OCI-M1 (cell line): Measurements from ENCODE around the gene FAM53C.
"Not testable (repeated sequence)": the region's sequence is repeated elsewhere in the genome, so short reads cannot be mapped to it uniquely, and the experiment has no call there.

Source experiments
- DNase-seq: peaks from one replicate; lab custom pipeline; 2025; lab: John Stamatoyannopoulos, UW

The FAM53C gene

GRCh38 chr5:138351517-138351916 lies 13.5 kb downstream of the FAM53C start:
- DNase-seq, result peak; percentile 30

DNA sequence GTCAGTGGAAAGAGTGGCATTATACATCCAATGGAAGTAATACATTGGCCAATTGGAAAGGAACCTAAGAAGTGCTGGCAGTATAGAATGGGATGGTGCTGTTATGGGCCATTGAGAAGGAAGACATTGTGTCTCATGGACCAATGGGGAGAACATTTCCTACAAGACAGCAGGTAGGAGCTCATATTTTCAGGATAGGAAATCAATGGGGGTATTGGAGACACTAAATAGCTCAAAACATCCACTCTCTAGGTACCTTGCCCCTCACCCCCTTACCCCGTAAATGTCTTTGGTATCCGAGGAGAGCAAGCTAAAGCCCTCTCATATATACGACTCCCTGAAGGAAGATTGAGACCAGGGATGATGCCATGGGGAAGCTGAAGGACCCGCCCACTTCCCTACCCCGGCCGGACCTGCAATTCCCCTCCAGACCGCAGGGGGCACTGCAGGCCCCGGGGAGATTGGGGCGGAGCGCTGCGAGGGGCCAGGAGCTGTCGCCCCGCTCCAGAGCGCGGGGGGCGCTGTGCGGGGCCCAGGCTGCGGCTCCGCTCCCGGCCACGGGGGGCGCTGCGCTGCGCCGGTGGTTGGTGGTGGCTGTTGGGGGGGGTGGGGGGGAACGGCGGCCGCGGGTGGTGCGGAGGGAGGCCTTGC lies 14.1 kb downstream of the FAM53C start, which contains the start of gene KDM3B:
Gene KDM3B (plus strand): TSS at position 615 of the 651 bp plus-strand sequence. CDS start 111 bp downstream, outside the sequence.
- DNase-seq, result peak; percentile 97

DNA sequence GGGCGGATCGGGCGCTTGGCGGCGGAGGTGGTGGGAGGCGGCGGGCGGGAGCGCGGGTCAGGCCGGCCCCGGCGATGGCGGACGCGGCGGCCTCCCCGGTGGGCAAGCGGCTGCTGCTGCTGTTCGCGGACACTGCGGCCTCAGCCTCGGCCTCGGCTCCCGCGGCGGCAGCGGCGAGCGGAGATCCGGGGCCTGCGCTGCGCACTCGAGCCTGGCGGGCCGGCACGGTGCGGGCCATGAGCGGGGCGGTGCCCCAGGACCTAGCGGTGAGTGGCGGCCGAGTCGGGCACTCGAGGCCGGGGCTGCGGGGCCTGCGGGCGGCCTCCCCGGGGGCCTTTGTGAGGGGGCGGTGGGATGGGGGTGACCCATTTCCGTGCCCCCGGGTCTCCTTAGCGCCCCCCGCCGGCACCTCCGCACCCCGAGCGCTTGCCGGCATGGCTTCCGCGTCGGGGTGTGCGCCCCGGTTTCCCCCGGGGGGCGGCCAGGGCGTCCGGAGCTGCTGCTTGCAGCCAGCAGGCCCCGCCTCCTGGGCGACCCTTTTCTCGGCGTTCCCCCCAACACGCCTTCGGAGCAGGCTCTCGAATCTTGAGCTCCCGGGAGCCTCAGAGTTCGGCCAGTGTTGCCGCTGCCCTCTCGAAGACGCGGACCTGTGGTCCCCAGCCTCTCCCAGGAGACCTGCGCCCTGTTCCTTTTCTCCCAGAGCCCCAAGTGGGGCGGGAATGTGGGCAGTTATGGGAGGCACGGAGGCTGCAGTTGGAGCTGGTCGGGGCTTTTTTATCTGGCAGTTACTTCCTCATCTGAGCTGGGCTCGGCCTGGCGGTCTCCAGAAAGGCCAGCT lies 14.9 kb downstream of the FAM53C start:
- DNase-seq, result peak; percentile 88

- DNase-seq, result peak; percentile 83
Observed at GRCh38 chr5:138353560-138354080, 15.6 kb downstream of the FAM53C start.

DNA sequence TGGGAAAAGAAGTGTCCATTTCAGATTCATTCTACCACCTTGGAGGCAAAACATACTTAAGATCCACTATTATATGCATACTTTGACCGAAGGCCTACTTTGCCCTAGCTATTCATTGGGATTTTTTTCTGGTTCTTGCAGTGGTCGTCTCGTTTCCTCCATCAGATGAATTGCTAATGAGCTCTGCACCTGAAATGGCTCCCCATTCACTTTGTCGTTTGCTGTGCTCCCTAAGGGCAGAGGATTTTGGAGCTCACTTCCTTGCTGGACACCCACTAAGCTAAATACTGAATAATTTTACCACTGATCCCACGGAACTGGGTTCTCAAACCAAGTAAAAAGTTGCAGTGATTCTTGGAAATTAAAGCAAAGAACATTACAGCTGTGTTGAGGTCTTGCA lies 16.3 kb downstream of the FAM53C start:
- DNase-seq, result no peak

GRCh38 chr5:138354926-138355378 lies 16.9 kb downstream of the FAM53C start:
- peak; percentile 80 for DNase-seq

DNA sequence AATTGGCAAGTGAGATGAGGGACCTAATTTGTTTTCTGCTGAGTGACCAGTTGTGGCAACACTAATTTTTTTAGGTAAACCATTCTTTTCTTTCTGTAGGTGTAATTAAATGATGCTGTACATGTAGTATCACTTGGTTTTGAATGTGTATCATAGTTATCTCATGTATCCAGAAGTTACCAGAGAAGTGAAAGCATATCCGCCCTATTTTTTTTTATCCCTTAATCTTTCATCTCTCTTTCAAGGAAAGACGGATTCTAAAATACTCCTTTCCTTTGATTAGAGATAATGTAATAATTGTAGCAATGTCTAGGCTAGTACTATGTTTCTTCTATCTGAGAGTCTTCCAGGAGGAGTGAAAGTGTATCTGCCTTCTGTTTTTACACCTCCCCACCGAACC lies 21.6 kb downstream of the FAM53C start:
- peak; percentile 49 for DNase-seq

GRCh38 chr5:138360941-138361452 lies 22.9 kb downstream of the FAM53C start:
- DNase-seq, result no peak

GRCh38 chr5:138364576-138364975 lies 26.5 kb downstream of the FAM53C start:
- no peak for DNase-seq

DNA sequence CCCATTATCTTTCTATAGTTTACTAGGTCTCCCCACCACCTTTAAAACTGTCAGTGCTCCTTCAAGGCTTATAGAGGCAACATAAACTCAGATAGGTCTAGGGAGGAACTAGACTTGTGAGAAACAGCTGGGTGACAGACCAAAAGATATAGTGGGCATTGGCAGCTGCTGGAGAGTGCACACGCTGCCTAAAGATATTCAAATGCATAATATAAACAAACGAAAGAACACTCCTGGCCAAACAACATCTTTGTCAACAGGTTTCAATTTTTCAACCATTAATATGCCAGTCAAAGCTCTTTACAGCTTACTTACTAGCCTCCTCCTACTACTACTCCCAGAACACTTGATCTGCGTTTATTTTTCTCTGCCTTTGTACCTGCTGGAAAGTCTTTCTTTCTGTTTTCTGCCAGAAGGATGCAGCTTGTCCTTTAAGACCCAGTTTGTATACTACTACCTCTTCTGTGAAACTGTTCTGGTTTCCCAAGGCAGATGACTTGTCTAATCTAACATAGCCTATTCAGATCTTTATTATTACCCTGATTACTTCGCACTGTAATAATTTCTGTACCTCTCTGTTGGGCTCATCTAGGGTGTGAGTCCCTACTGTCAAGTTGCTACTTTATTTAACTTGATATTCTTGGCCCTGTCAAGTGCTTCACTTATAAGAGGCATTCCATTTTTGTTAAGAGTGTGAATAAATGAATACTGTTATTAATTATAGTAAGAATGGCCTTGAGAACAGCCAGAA lies 28.7 kb downstream of the FAM53C start:
- no peak for DNase-seq

GRCh38 chr5:138369261-138369660 lies 31.2 kb downstream of the FAM53C start:
- DNase-seq, result peak; percentile 15

- DNase-seq, result peak; percentile 22
Observed at GRCh38 chr5:138369706-138370105, 31.6 kb downstream of the FAM53C start.

- no peak for DNase-seq
Observed at GRCh38 chr5:138370537-138370936, 32.5 kb downstream of the FAM53C start.

GRCh38 chr5:138371454-138371853 lies 33.4 kb downstream of the FAM53C start:
- no peak for DNase-seq

DNA sequence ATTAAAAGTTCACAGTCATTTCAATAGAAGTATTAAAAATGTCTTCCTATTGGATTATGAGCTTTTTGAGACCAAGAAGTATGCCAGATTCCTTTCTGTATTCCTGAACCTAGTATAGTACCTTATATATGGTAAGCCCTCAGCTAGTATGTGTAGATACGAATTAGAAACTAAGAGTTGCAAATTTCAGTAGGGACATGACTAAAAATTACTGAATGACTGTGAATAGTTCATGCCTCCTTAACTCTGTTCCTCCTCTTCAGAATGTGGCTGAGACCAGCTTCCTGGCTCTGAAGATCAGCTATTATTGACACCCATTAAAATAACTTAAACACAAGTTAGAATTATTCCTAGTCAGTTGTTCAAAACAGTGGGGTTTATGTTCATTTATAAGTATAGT lies 34.2 kb downstream of the FAM53C start:
- no peak for DNase-seq

- DNase-seq, result no peak
Observed at GRCh38 chr5:138372653-138373052, 34.6 kb downstream of the FAM53C start.

GRCh38 chr5:138382347-138382746 lies 44.3 kb downstream of the FAM53C start:
- no peak for DNase-seq

DNA sequence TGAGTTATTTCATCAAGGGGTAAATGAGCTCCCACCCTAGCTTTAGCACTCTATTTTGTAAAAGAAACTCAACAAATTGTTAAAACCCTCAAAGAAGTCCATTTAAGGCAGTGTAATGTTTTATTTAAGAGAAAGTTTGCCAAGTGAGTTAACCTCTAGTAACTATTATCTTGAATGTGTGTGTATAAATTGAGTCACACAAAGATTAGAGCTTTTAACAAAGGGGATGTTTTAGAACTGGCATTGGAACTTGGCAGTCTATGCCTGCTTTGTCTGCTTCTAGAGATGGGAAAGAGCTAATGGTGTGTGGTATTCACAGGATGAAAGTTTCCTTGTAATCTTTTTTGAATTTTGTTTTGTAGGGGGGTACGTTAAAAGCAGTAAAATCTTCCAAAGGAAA lies 47.6 kb downstream of the FAM53C start:
- no peak for DNase-seq

DNA sequence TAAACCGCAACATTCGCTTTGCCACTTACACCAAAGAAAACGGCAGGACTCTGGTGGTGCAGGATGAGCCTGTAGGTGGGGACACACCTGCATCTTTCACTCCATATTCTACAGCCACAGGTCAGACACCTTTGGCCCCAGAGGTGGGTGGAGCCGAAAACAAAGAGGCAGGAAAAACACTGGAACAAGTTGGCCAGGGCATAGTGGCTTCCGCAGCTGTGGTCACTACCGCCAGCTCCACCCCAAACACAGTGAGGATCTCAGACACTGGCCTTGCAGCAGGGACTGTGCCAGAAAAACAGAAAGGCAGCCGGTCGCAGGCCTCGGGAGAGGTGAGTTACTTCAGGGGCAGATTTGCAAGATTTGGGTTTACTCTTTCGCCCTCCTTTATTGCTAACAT lies 48.2 kb downstream of the FAM53C start:
- no peak for DNase-seq

GRCh38 chr5:138389332-138389731 lies 51.3 kb downstream of the FAM53C start:
- no peak for DNase-seq

DNA sequence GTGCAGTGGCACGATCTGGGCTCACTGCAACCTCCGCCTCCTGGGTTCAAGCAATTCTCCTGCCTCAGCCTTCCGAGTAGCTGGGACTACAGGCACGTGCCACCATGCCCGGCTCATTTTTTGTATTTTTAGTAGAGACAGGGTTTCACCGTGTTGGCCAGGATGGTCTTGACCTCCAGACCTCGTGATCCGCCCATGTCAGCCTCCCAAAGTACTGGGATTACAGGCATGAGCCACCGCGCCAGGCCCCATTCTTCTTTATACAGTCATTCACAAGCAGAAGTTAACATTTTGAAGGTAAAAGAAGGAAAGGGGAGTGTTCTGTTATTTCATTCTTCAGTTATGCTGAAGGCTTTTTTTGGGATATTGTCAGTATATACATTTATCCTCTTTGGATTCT lies 51.8 kb downstream of the FAM53C start:
- not testable (repeated sequence) for DNase-seq

DNA sequence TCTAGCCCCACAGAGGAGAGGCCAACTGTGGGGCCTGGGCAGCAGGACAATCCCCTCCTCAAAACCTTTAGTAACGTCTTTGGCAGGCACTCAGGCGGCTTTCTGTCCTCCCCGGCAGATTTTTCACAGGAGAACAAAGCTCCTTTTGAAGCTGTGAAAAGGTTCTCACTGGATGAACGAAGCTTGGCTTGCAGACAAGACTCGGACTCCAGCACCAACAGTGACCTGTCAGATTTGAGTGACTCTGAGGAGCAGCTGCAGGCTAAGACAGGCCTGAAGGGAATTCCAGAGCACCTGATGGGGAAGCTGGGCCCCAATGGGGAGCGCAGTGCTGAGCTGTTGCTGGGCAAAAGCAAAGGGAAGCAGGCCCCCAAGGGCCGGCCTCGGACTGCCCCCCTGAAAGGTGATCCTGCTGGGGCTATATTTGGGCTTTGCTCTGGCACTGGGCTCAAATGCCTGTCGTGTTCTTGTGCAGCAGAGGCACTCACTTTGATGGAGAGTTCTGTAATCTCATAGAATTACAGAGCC lies 53.9 kb downstream of the FAM53C start:
- DNase-seq, result no peak
